ENCODE data around the gene SPOCK3. TPM values are rescaled to one million over a fixed set of nuclear protein-coding genes. Genes with fewer than 3 reads are reported as not detected.

The SPOCK3 gene
- total RNA-seq, 1 donor from 2014 or later, result not detected

DNA sequence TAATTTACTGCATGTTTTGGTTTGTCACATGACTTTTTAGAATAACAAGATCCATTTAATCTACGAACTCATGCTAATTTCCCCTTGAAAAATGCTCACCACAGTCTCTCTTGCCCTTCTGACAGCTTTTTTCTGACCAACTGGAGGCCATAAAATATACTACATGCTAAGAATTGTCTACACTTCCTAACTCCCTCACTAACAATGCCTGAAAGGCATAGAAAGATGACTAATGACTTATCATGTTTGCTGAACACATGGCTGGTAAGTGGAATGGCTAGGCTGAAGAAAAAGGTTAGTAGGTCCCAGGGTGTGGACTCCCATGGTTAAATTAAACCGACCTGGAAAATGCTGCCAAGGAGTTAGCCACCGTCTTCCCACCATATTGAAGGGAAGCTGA is 309.9 kb downstream of the SPOCK3 start:
- TF ChIP-seq, protein P1, sequence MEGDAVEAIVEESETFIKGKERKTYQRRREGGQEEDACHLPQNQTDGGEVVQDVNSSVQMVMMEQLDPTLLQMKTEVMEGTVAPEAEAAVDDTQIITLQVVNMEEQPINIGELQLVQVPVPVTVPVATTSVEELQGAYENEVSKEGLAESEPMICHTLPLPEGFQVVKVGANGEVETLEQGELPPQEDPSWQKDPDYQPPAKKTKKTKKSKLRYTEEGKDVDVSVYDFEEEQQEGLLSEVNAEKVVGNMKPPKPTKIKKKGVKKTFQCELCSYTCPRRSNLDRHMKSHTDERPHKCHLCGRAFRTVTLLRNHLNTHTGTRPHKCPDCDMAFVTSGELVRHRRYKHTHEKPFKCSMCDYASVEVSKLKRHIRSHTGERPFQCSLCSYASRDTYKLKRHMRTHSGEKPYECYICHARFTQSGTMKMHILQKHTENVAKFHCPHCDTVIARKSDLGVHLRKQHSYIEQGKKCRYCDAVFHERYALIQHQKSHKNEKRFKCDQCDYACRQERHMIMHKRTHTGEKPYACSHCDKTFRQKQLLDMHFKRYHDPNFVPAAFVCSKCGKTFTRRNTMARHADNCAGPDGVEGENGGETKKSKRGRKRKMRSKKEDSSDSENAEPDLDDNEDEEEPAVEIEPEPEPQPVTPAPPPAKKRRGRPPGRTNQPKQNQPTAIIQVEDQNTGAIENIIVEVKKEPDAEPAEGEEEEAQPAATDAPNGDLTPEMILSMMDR (IDR thresholded peaks at IDR 0.05), result no peak
- Histone ChIP-seq H3K4me3 (no peak overlapping the region), H3K4me1 (no peaks in the 10 kb centered on the region), H3K27me3 (no peaks in the 10 kb centered on the region), H3K27ac (no peak overlapping the region), H3K9me3 (no peaks in the 10 kb centered on the region), H3K36me3 (no peaks in the 10 kb centered on the region)
- DNase-seq (ENCODE audit: low spot score in 2 of 2), result no peak
- intact Hi-C loops (cut with DNase I), result no loop called here

DNA sequence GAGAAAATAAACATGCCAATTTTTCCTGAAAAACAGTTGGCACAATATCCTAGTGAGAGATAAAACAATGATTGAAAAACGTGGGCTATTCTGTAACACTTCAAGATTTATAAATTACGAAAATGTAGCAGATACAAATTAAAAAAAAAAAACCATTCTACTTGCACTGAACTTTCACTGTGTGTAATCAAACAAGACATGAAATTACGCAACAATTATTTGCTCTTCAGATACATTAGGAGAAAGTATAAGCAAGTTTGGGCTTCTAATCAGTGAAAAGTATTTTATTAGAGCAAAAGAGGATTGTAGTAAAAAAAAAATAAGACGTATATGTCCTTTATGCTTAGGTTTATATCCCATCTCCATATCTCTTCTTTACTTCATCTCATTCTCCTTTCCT is 320.4 kb downstream of the SPOCK3 start:
- intact Hi-C loops (cut with DNase I), result no loop called here
- no peaks in the 10 kb centered on the region for H3K27me3 ChIP-seq
- H3K27ac ChIP-seq, result no peak overlapping the region
- H3K4me3 ChIP-seq, result no peak overlapping the region
- no peaks in the 10 kb centered on the region for H3K36me3 ChIP-seq
- H3K9me3 ChIP-seq, result no peaks in the 10 kb centered on the region
- H3K4me1 ChIP-seq, result no peaks in the 10 kb centered on the region
- TF ChIP-seq, protein P1 (IDR thresholded peaks at IDR 0.05), result no peak
- DNase-seq (ENCODE audit: low spot score in 2 of 2), result no peak

DNA sequence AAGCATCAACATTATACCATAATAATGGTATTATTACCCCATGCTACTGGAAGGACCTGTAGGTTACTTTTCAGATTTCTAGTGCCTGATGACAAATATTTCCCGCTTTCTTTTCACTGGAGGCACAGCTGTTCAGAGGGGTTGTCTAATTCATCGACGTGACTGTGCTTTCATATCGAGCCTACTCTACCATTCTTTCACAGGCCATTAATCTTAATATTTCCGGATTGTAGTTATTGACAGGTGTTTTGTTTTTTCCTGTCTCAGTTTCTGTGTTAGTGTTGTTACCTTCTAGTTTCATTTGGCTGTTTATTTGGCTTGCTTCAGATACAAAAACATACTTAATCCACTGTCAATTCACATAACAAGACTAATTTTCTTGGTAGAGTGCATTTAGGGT is 330.9 kb downstream of the SPOCK3 start:
- no peaks in the 10 kb centered on the region for H3K4me1 ChIP-seq
- no peaks in the 10 kb centered on the region for H3K36me3 ChIP-seq
- DNase-seq (ENCODE audit: low spot score in 2 of 2), result no peak
- no peaks in the 10 kb centered on the region for H3K9me3 ChIP-seq
- no peak overlapping the region for H3K4me3 ChIP-seq
- intact Hi-C loops (cut with DNase I), result no loop called here
- no peaks in the 10 kb centered on the region for H3K27me3 ChIP-seq
- TF ChIP-seq, protein P1 (IDR thresholded peaks at IDR 0.05), result no peak
- H3K27ac ChIP-seq, result no peak overlapping the region

DNA sequence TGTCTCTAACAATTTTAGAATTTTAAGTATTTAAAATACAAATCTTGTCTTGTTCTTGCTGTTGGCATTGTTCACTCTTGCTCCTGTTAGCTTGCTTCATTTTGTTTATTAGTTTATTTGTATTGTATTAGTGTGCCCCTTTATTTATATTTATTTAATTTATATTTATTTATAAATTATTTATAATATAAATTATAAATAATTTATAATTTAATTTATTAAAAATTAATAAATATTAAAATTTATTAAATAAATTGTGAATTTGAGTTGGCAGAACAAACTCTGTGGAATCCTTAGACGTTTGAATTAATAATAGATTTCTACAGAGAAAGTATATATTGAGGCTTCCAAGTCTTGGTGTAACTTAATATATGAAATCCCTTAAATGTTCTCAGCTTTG is 331.4 kb downstream of the SPOCK3 start:
- no peaks in the 10 kb centered on the region for H3K27me3 ChIP-seq
- no peaks in the 10 kb centered on the region for H3K36me3 ChIP-seq
- no peak overlapping the region for H3K4me3 ChIP-seq
- no peaks in the 10 kb centered on the region for H3K9me3 ChIP-seq
- DNase-seq (ENCODE audit: low spot score in 2 of 2), result no peak
- H3K4me1 ChIP-seq, result no peaks in the 10 kb centered on the region
- intact Hi-C loops (cut with DNase I), result no loop called here
- no peak overlapping the region for H3K27ac ChIP-seq
- TF ChIP-seq, protein P1 (IDR thresholded peaks at IDR 0.05), result no peak

DNA sequence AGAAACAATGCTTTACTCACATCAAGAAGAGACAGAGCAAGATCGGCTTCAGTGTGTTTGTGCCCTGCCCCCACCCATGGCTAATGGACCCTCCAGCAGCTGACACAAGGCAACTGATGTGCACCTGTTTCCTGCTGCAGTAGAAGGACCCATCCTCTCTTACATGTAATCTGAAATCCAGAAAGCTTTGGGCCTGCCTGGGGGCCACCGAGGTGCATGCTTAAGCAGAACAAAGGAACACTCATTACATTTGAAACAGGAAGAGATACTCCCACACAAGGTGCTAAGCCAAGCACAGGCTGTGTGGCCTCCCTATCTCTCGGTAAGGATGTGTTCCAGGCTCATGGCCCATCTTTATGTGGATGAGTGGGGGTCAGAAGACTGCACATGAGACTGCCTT is 338.0 kb downstream of the SPOCK3 start:
- intact Hi-C loops (cut with DNase I), result no loop called here
- no peak overlapping the region for H3K4me3 ChIP-seq
- no peak overlapping the region for H3K27ac ChIP-seq
- H3K9me3 ChIP-seq, result no peaks in the 10 kb centered on the region
- H3K4me1 ChIP-seq, result no peaks in the 10 kb centered on the region
- no peaks in the 10 kb centered on the region for H3K36me3 ChIP-seq
- no peaks in the 10 kb centered on the region for H3K27me3 ChIP-seq
- TF ChIP-seq, protein P1 (IDR thresholded peaks at IDR 0.05), result no peak
- no peak for DNase-seq (ENCODE audit: low spot score in 2 of 2)

DNA sequence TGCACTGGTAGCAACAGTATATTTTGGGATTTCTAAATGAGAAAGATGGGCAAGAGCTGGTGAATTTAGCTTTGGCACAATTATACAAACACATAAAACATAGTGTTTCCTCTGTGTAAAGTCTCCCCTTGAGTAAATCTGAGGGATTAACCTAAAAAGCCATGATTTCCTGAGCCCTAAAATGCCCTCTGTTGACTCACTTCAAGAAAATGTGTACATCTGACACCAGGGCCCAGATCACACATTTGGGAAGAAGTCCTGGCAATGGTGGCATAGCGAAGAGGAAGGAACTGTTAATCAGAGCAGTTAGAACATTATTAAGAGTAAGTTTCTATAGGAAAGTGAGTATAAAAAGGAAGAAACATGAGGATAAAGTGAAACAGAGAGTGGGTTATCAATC is 338.5 kb downstream of the SPOCK3 start:
- Histone ChIP-seq H3K4me1 (no peaks in the 10 kb centered on the region), H3K27me3 (no peaks in the 10 kb centered on the region), H3K36me3 (no peaks in the 10 kb centered on the region), H3K9me3 (no peaks in the 10 kb centered on the region), H3K4me3 (no peak overlapping the region), H3K27ac (no peak overlapping the region)
- DNase-seq (ENCODE audit: low spot score in 2 of 2), result no peak
- intact Hi-C loops (cut with DNase I), result no loop called here
- TF ChIP-seq, protein P1 (IDR thresholded peaks at IDR 0.05), result no peak

Data from ascending aorta (tissue), 2 donors.